ENCODE measurements around the gene AGPAT4.

DNA sequence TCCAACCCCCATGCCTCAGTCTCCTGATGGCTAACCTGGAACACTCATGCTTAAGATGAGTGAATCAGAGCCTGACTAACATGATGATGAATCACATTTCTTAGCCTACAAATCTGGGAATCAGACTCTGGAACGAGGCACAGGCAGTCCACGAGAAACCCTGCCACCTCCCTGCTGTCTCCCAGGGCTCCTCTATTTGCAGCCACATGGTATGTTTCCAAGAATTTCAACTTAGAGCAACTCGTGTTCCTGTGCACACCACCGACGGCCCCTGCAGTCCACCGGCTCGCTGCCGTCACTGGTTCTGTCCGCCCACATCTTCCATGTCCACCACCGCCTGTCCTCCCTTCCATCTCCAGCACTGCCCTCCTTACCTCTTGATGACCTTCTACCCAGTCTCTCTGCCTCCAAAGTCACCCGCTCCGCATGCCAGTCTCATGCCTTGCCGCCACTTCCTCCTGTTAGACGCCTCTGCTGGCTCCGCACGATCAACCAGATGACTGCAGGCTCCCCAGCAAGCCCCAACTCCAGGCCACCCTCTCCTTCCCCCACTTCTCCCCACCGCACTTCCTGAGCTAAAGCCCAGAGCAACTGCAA is 87.6 kb downstream of the AGPAT4 start:
- TF ChIP-seq, protein P1, sequence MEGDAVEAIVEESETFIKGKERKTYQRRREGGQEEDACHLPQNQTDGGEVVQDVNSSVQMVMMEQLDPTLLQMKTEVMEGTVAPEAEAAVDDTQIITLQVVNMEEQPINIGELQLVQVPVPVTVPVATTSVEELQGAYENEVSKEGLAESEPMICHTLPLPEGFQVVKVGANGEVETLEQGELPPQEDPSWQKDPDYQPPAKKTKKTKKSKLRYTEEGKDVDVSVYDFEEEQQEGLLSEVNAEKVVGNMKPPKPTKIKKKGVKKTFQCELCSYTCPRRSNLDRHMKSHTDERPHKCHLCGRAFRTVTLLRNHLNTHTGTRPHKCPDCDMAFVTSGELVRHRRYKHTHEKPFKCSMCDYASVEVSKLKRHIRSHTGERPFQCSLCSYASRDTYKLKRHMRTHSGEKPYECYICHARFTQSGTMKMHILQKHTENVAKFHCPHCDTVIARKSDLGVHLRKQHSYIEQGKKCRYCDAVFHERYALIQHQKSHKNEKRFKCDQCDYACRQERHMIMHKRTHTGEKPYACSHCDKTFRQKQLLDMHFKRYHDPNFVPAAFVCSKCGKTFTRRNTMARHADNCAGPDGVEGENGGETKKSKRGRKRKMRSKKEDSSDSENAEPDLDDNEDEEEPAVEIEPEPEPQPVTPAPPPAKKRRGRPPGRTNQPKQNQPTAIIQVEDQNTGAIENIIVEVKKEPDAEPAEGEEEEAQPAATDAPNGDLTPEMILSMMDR (IDR thresholded peaks at IDR 0.05): no peak
- TF ChIP-seq POLR2AphosphoS5 (IDR thresholded peaks at IDR 0.05) (no peak), POLR2A (IDR thresholded peaks at IDR 0.05) (no peak)
